ENCODE data around the gene SGSM1.

Gene SGSM1

GRCh38 chr22:24857576-24857975 lies 51.6 kb downstream of the SGSM1 start:
- Histone ChIP-seq H4K12ac (ENCODE audit: low read depth, low read length) (no peak overlapping the region), H2AK5ac (ENCODE audit: low read length) (no peak overlapping the region), H3K14ac (ENCODE audit: low read length) (no peak overlapping the region), H2BK12ac (ENCODE audit: low read length) (no peak overlapping the region), H3K4ac (ENCODE audit: low read depth, low read length) (no peak overlapping the region), H3K23ac (ENCODE audit: low read length) (no peak overlapping the region), H3K79me1 (ENCODE audit: low read length) (no peaks in the 10 kb centered on the region), H3K9ac (ENCODE audit: low read length) (no peak overlapping the region), H2BK120ac (ENCODE audit: insufficient read depth, low read length, poor library complexity) (no peak overlapping the region), H3K18ac (ENCODE audit: low read length) (no peak overlapping the region), H3K27me3 (ENCODE audit: insufficient read depth, low read length) (no peaks in the 10 kb centered on the region), H3K4me1 (ENCODE audit: control insufficient read depth in 1 of 2, insufficient read depth in 2 of 2, low read length in 2 of 2) (no peaks in the 10 kb centered on the region), H3K4me2 (ENCODE audit: low read length) (no peak overlapping the region), H3K79me2 (ENCODE audit: control insufficient read depth, insufficient read depth, low read length, poor library complexity) (no peaks in the 10 kb centered on the region), H2BK5ac (ENCODE audit: low read depth, low read length, poor library complexity) (no peak overlapping the region), H4K91ac (ENCODE audit: low read depth, low read length) (no peak overlapping the region), H3K27ac (ENCODE audit: low read depth, low read length) (no peak overlapping the region), H2AFZ (ENCODE audit: insufficient read depth, low read length, poor library complexity) (no peak overlapping the region), H3K36me3 (ENCODE audit: control insufficient read depth in 1 of 2, insufficient read depth in 2 of 2, low read length in 2 of 2) (no peaks in the 10 kb centered on the region), H4K8ac (ENCODE audit: low read depth, low read length) (no peak overlapping the region), H3K4me3 (ENCODE audit: low read depth, low read length) (no peak overlapping the region), H3K9me3 (ENCODE audit: insufficient read depth, low read depth, low read length) (peaks cover 3% of the 10 kb centered on the region)
- no peak for DNase-seq
- no CpG with 5 or more reads among the region's 2 CpGs for WGBS (ENCODE audit: extremely low coverage, insufficient coverage, insufficient read length)

GRCh38 chr22:24859587-24859986 lies 53.6 kb downstream of the SGSM1 start:
- Histone ChIP-seq H3K4me1 (ENCODE audit: control insufficient read depth in 1 of 2, insufficient read depth in 2 of 2, low read length in 2 of 2) (no peaks in the 10 kb centered on the region), H3K27ac (ENCODE audit: low read depth, low read length) (no peak overlapping the region), H3K18ac (ENCODE audit: low read length) (no peak overlapping the region), H2BK5ac (ENCODE audit: low read depth, low read length, poor library complexity) (no peak overlapping the region), H3K23ac (ENCODE audit: low read length) (no peak overlapping the region), H3K36me3 (ENCODE audit: control insufficient read depth in 1 of 2, insufficient read depth in 2 of 2, low read length in 2 of 2) (no peaks in the 10 kb centered on the region), H2BK120ac (ENCODE audit: insufficient read depth, low read length, poor library complexity) (no peak overlapping the region), H3K79me1 (ENCODE audit: low read length) (no peaks in the 10 kb centered on the region), H3K27me3 (ENCODE audit: insufficient read depth, low read length) (no peaks in the 10 kb centered on the region), H3K4ac (ENCODE audit: low read depth, low read length) (no peak overlapping the region), H3K9me3 (ENCODE audit: insufficient read depth, low read depth, low read length) (peaks cover 3% of the 10 kb centered on the region), H2AFZ (ENCODE audit: insufficient read depth, low read length, poor library complexity) (no peak overlapping the region), H3K4me2 (ENCODE audit: low read length) (no peak overlapping the region), H4K91ac (ENCODE audit: low read depth, low read length) (no peak overlapping the region), H2BK12ac (ENCODE audit: low read length) (no peak overlapping the region), H4K12ac (ENCODE audit: low read depth, low read length) (no peak overlapping the region), H2AK5ac (ENCODE audit: low read length) (no peak overlapping the region), H3K79me2 (ENCODE audit: control insufficient read depth, insufficient read depth, low read length, poor library complexity) (no peaks in the 10 kb centered on the region), H3K9ac (ENCODE audit: low read length) (no peak overlapping the region), H4K8ac (ENCODE audit: low read depth, low read length) (no peak overlapping the region), H3K4me3 (ENCODE audit: low read depth, low read length) (no peak overlapping the region), H3K14ac (ENCODE audit: low read length) (no peak overlapping the region)
- WGBS (ENCODE audit: extremely low coverage, insufficient coverage, insufficient read length): no CpG with 5 or more reads among the region's 9 CpGs
- no peak for DNase-seq

GRCh38 chr22:24865508-24865907 lies 59.5 kb downstream of the SGSM1 start:
- no peaks in the 10 kb centered on the region for H3K79me1 ChIP-seq (ENCODE audit: low read length)
- no CpG with 5 or more reads among the region's 4 CpGs for WGBS (ENCODE audit: extremely low coverage, insufficient coverage, insufficient read length)
- no peak overlapping the region for H4K8ac ChIP-seq (ENCODE audit: low read depth, low read length)
- H3K14ac ChIP-seq (ENCODE audit: low read length): no peak overlapping the region
- H3K4me1 ChIP-seq (ENCODE audit: control insufficient read depth in 1 of 2, insufficient read depth in 2 of 2, low read length in 2 of 2): no peaks in the 10 kb centered on the region
- H3K4ac ChIP-seq (ENCODE audit: low read depth, low read length): no peak overlapping the region
- H3K23ac ChIP-seq (ENCODE audit: low read length): no peak overlapping the region
- no peak for DNase-seq
- H2BK120ac ChIP-seq (ENCODE audit: insufficient read depth, low read length, poor library complexity): no peak overlapping the region
- no peaks in the 10 kb centered on the region for H3K9me3 ChIP-seq (ENCODE audit: insufficient read depth, low read depth, low read length)
- no peak overlapping the region for H2BK12ac ChIP-seq (ENCODE audit: low read length)
- H4K12ac ChIP-seq (ENCODE audit: low read depth, low read length): no peak overlapping the region
- H2BK5ac ChIP-seq (ENCODE audit: low read depth, low read length, poor library complexity): no peak overlapping the region
- H2AK5ac ChIP-seq (ENCODE audit: low read length): no peak overlapping the region
- H3K18ac ChIP-seq (ENCODE audit: low read length): no peak overlapping the region
- H3K27ac ChIP-seq (ENCODE audit: low read depth, low read length): no peak overlapping the region
- no peak overlapping the region for H3K9ac ChIP-seq (ENCODE audit: low read length)
- no peak overlapping the region for H3K4me2 ChIP-seq (ENCODE audit: low read length)
- no peaks in the 10 kb centered on the region for H3K36me3 ChIP-seq (ENCODE audit: control insufficient read depth in 1 of 2, insufficient read depth in 2 of 2, low read length in 2 of 2)
- H3K27me3 ChIP-seq (ENCODE audit: insufficient read depth, low read length): no peaks in the 10 kb centered on the region
- H3K4me3 ChIP-seq (ENCODE audit: low read depth, low read length): no peak overlapping the region
- no peak overlapping the region for H2AFZ ChIP-seq (ENCODE audit: insufficient read depth, low read length, poor library complexity)
- no peaks in the 10 kb centered on the region for H3K79me2 ChIP-seq (ENCODE audit: control insufficient read depth, insufficient read depth, low read length, poor library complexity)
- H4K91ac ChIP-seq (ENCODE audit: low read depth, low read length): no peak overlapping the region

- Histone ChIP-seq H4K8ac (ENCODE audit: low read depth, low read length) (no peak overlapping the region), H2BK5ac (ENCODE audit: low read depth, low read length, poor library complexity) (no peak overlapping the region), H2AK5ac (ENCODE audit: low read length) (no peak overlapping the region), H4K12ac (ENCODE audit: low read depth, low read length) (no peak overlapping the region), H3K4me3 (ENCODE audit: low read depth, low read length) (no peak overlapping the region), H3K4me1 (ENCODE audit: control insufficient read depth in 1 of 2, insufficient read depth in 2 of 2, low read length in 2 of 2) (no peaks in the 10 kb centered on the region), H3K36me3 (ENCODE audit: control insufficient read depth in 1 of 2, insufficient read depth in 2 of 2, low read length in 2 of 2) (no peaks in the 10 kb centered on the region), H3K27ac (ENCODE audit: low read depth, low read length) (no peak overlapping the region), H3K9ac (ENCODE audit: low read length) (no peak overlapping the region), H2BK120ac (ENCODE audit: insufficient read depth, low read length, poor library complexity) (no peak overlapping the region), H2BK12ac (ENCODE audit: low read length) (no peak overlapping the region), H3K79me1 (ENCODE audit: low read length) (no peaks in the 10 kb centered on the region), H2AFZ (ENCODE audit: insufficient read depth, low read length, poor library complexity) (no peak overlapping the region), H3K14ac (ENCODE audit: low read length) (no peak overlapping the region), H3K4me2 (ENCODE audit: low read length) (no peak overlapping the region), H3K18ac (ENCODE audit: low read length) (no peak overlapping the region), H3K23ac (ENCODE audit: low read length) (no peak overlapping the region), H3K27me3 (ENCODE audit: insufficient read depth, low read length) (no peaks in the 10 kb centered on the region), H3K79me2 (ENCODE audit: control insufficient read depth, insufficient read depth, low read length, poor library complexity) (no peaks in the 10 kb centered on the region), H3K4ac (ENCODE audit: low read depth, low read length) (no peak overlapping the region), H4K91ac (ENCODE audit: low read depth, low read length) (no peak overlapping the region), H3K9me3 (ENCODE audit: insufficient read depth, low read depth, low read length) (no peaks in the 10 kb centered on the region)
- DNase-seq: no peak
- WGBS (ENCODE audit: extremely low coverage, insufficient coverage, insufficient read length): no CpG with 5 or more reads among the region's 8 CpGs
Measured at GRCh38 chr22:24867323-24868022, 61.5 kb downstream of the SGSM1 start.

All from trophoblast cell (in vitro differentiated cells and primary cell).